OCI-LY7 (cell line): ENCODE data around the gene OR2B6.

ENCODE experiments used
- CTCF ChIP-seq: fragments of 200-600 bp; sonication (generic); conservative IDR thresholded peaks from 2 replicates; pipeline ENCODE4 v1.5.1; 2014; ENCODE audit warnings: mild to moderate bottlenecking, antibody characterized with exemption, low read length, moderate library complexity, mixed read lengths
- EZH2phosphoT487 ChIP-seq: fragments of 200-600 bp; sonication (generic); IDR thresholded peaks from 2 replicates; pipeline ENCODE4 v1.6.1; 2018; ENCODE audit warnings: low read depth, borderline replicate concordance, mild to moderate bottlenecking, mixed run types, antibody characterized with exemption, low read length, moderate library complexity, mixed read lengths

GRCh38 chr6:27986928-27987725, 30.1 kb downstream of the OR2B6 start:
- TF ChIP-seq CTCF, result no peak
- no peak for TF ChIP-seq EZH2phosphoT487
